CD4-positive, alpha-beta T cell (primary cell): Measurements from ENCODE around the gene RELL2. TPM values are rescaled to one million over a fixed set of nuclear protein-coding genes. Genes with fewer than 3 reads are reported as not detected.

Experiments used
- ATAC-seq: fragments of 200-7000 bp; cut with Tn5 transposase; one replicate; pipeline ENCODE4 v1.10.0; 2022; ENCODE audit warnings: mild to moderate bottlenecking; ENCODE audit not compliant: poor library complexity
- CTCF ChIA-PET: fragments of 350-600 bp; sonication (Branson Sonifier 250); formaldehyde crosslinking; loops from one replicate; lab custom pipeline; 2021; ENCODE audit warnings: antibody characterized with exemption, inconsistent platforms; lab: Charles Lee
- POLR2A ChIA-PET: fragments of 350-600 bp; sonication (Branson Sonifier 250); formaldehyde crosslinking; loops from one replicate; lab custom pipeline; 2021; ENCODE audit warnings: antibody characterized with exemption, inconsistent platforms; lab: Charles Lee
- DNase-seq, 14 experiments: peaks; one replicate each; pipeline ENCODE4 v3.0.0-alpha.2; 2013 to 2020; ENCODE audit warnings: mixed read lengths in 2 of 14
- H3K27ac ChIP-seq, 2 donors: one replicate each; pipeline versions ENCODE4 v1.5.1 to v1.7.0; 2013; ENCODE audit warnings: low read length in 2 of 2, low read depth in 1 of 2, mild to moderate bottlenecking in 1 of 2
- H3K27me3 ChIP-seq, 2 experiments: 1 replicate in 1 of 2; 2 replicates in 1 of 2; pipeline versions ENCODE4 v1.6.1 to v1.7.0; 2013; ENCODE audit warnings: low read length in 2 of 2, control low read depth in 1 of 2, mild to moderate bottlenecking in 1 of 2, moderate library complexity in 1 of 2; ENCODE audit not compliant: insufficient read depth in 2 of 2, control insufficient read depth in 1 of 2
- H3K36me3 ChIP-seq: one replicate; pipeline ENCODE4 v1.6.1; 2013; ENCODE audit warnings: low read length, control low read depth; ENCODE audit not compliant: insufficient read depth
- H3K4me1 ChIP-seq: one replicate; pipeline ENCODE4 v1.6.1; 2013; ENCODE audit warnings: low read length, control low read depth; ENCODE audit not compliant: insufficient read depth
- H3K4me3 ChIP-seq: one replicate; pipeline ENCODE4 v1.5.1; 2013; ENCODE audit warnings: mild to moderate bottlenecking, low read length, moderate library complexity
- H3K9me3 ChIP-seq, 2 experiments: 1 replicate in 1 of 2; 2 replicates in 1 of 2; pipeline versions ENCODE4 v1.6.1 to v1.7.0; 2013; ENCODE audit warnings: low read length in 2 of 2, mild to moderate bottlenecking in 2 of 2, control low read depth in 1 of 2, moderate library complexity in 1 of 2; ENCODE audit not compliant: control insufficient read depth in 1 of 2, insufficient read depth in 1 of 2
- H3K27ac Mint-ChIP-seq: one replicate; pipeline ENCODE4 v1.8.0; 2020; ENCODE audit warnings: mixed read lengths
- H3K27me3 Mint-ChIP-seq: one replicate; pipeline ENCODE4 v1.8.0; 2021; ENCODE audit warnings: mixed read lengths
- H3K36me3 Mint-ChIP-seq: one replicate; pipeline ENCODE4 v1.8.0; 2021; ENCODE audit warnings: low read depth, mixed read lengths
- H3K4me1 Mint-ChIP-seq: one replicate; pipeline ENCODE4 v1.8.0; 2021; ENCODE audit warnings: low read depth, mixed read lengths
- H3K4me3 Mint-ChIP-seq: one replicate; pipeline ENCODE4 v1.8.0; 2020; ENCODE audit warnings: mild to moderate bottlenecking, mixed read lengths
- H3K9me3 Mint-ChIP-seq: one replicate; pipeline ENCODE4 v1.8.0; 2020; ENCODE audit warnings: mixed read lengths
- CTCF ChIP-seq: fragments of 200-600 bp; IDR thresholded peaks from one replicate; pipeline ENCODE4 v1.8.0; 2022; ENCODE audit warnings: antibody characterized with exemption, mild to moderate bottlenecking
- intact Hi-C, 2 experiments: fragments of 100-400 bp; cut with DNase I in 1 of 2; cut with micrococcal nuclease in 1 of 2; formaldehyde crosslinking; loops; one replicate each; pipeline versions ENCODE4 v1.15.1 to v1.9.0; 2023 to 2025; cut with DNase I, micrococcal nuclease
- total RNA-seq, 174 experiments: library from RNA in 2 of 174; stranded (reverse) in 2 of 174; gene quantifications; one replicate each; pipeline ENCODE4 v1.2.3 and lab custom pipeline; 2021 to 2026

RELL2 gene
- total RNA-seq, 2 experiments from 2014 or later: 10.9 to 11.4 TPM

- H3K27ac Mint-ChIP-seq: peak overlapping the region; percentile 76
- DNase-seq: no peak
- no peak for ATAC-seq
- no peaks in the 10 kb centered on the region for H3K27me3 Mint-ChIP-seq
- Histone ChIP-seq H3K27ac (no peak overlapping the region), H3K27me3 (no peaks in the 10 kb centered on the region), H3K4me3 (peak overlapping the region; percentile 97), H3K4me1 (peaks cover 42% of the 10 kb centered on the region), H3K36me3 (peaks cover 29% of the 10 kb centered on the region), H3K9me3 (no peaks in the 10 kb centered on the region)
- CTCF ChIA-PET: interaction anchor here (0.6 to 6.3 kb wide), 6 partner anchors 16 to 1199 kb away, joined by 3 to 77 read pairs (median 14); partner anchors contain the start of genes DIAPH1 and RNF14
- POLR2A ChIA-PET: interaction anchor here (1.0 to 8.8 kb wide), 12 partner anchors 11 to 334 kb away, joined by 3 to 100 read pairs (median 8); partner anchors contain the start of genes DIAPH1, FCHSD1 and RNF14
- H3K4me1 Mint-ChIP-seq: peaks cover 45% of the 10 kb centered on the region
- H3K36me3 Mint-ChIP-seq: peaks cover 54% of the 10 kb centered on the region
- no peak for TF ChIP-seq CTCF
- peak overlapping the region; percentile 92 for H3K4me3 Mint-ChIP-seq
- intact Hi-C loops: loop anchor here (1.0 to 5.0 kb wide), 4 partner anchors 16 to 43 kb away; partner anchors contain the start of gene DIAPH1 (in 1 of the 2)
- no peaks in the 10 kb centered on the region for H3K9me3 Mint-ChIP-seq
Measured at GRCh38 chr5:141635646-141636045, 1.2 kb upstream of the RELL2 start.

GRCh38 chr5:141636106-141636412 lies 738 bp upstream of the RELL2 start:
- H3K27me3 ChIP-seq: no peaks in the 10 kb centered on the region
- Mint-ChIP-seq H3K27me3 (no peaks in the 10 kb centered on the region), H3K9me3 (no peaks in the 10 kb centered on the region), H3K4me1 (peaks cover 45% of the 10 kb centered on the region), H3K27ac (peak overlapping the region; percentile 76), H3K36me3 (peaks cover 56% of the 10 kb centered on the region), H3K4me3 (peak overlapping the region; percentile 92)
- POLR2A ChIA-PET: interaction anchor here (1.0 to 8.8 kb wide), 15 partner anchors 11 to 473 kb away, joined by 3 to 100 read pairs (median 8); partner anchors contain the start of genes DIAPH1, FCHSD1 and RNF14
- H3K4me1 ChIP-seq: peaks cover 42% of the 10 kb centered on the region
- intact Hi-C loops: loop anchor here (1.0 to 5.0 kb wide), 4 partner anchors 17 to 44 kb away; partner anchors contain the start of gene DIAPH1 (in 1 of the 2)
- TF ChIP-seq CTCF: no peak
- H3K9me3 ChIP-seq: no peaks in the 10 kb centered on the region
- DNase-seq (peak in 2 of 14 experiments; percentile 21 to 48), ATAC-seq (no peak)
- CTCF ChIA-PET: interaction anchor here (1.1 to 6.3 kb wide), 5 partner anchors 17 to 333 kb away, joined by 4 to 77 read pairs (median 17); partner anchors contain the start of genes DIAPH1 and RNF14
- peak overlapping the region in 1 of 2 donors; percentile 65 for H3K27ac ChIP-seq
- H3K36me3 ChIP-seq: peaks cover 33% of the 10 kb centered on the region
- peak overlapping the region; percentile 97 for H3K4me3 ChIP-seq

- H3K4me3 Mint-ChIP-seq: peak overlapping the region; percentile 92
- CTCF ChIA-PET: interaction anchor here (0.6 to 6.2 kb wide), 17 partner anchors 10 to 332 kb away, joined by 3 to 77 read pairs (median 4); partner anchors contain the start of genes DIAPH1, FCHSD1, PCDH1 and PCDHGA10
- ATAC-seq (peak; percentile 64), DNase-seq (peak; percentile 20 to 79 (median 49))
- peaks cover 35% of the 10 kb centered on the region for H3K36me3 ChIP-seq
- peaks cover 42% of the 10 kb centered on the region for H3K4me1 ChIP-seq
- no peak for TF ChIP-seq CTCF
- intact Hi-C loops: loop anchor here (1.0 to 5.0 kb wide), 3 partner anchors 13 to 45 kb away; partner anchors contain the start of gene DIAPH1 (in 1 of the 2)
- POLR2A ChIA-PET: interaction anchor here (0.8 to 8.8 kb wide), 30 partner anchors 9 to 1767 kb away, joined by 3 to 100 read pairs (median 6); partner anchors contain the start of genes DELE1, DIAPH1, FCHSD1 and IK
- peak overlapping the region; percentile 89 for H3K27ac Mint-ChIP-seq
- peaks cover 55% of the 10 kb centered on the region for H3K36me3 Mint-ChIP-seq
- no peaks in the 10 kb centered on the region for H3K27me3 ChIP-seq
- no peaks in the 10 kb centered on the region for H3K27me3 Mint-ChIP-seq
- peaks cover 43% of the 10 kb centered on the region for H3K4me1 Mint-ChIP-seq
- peak overlapping the region; percentile 77 to 79 for H3K27ac ChIP-seq
- no peaks in the 10 kb centered on the region for H3K9me3 Mint-ChIP-seq
- no peaks in the 10 kb centered on the region for H3K9me3 ChIP-seq
- H3K4me3 ChIP-seq: peak overlapping the region; percentile 97
Measured at GRCh38 chr5:141637123-141637766, 448 bp downstream of the RELL2 start.
